GM12891 (cell line): ENCODE results near the gene ITGAX.

Source experiments
- POLR2A ChIP-seq: IDR thresholded peaks from 2 replicates; pipeline ENCODE4 v1.6.1; 2011; ENCODE audit warnings: low read depth, low read length, control low read depth
- POLR2AphosphoS5 ChIP-seq: IDR thresholded peaks from 2 replicates; pipeline ENCODE4 v1.6.1; 2011; ENCODE audit warnings: low read depth, low read length, control low read depth
- SPI1 ChIP-seq: IDR thresholded peaks from 2 replicates; pipeline ENCODE4 v1.6.1; 2011; ENCODE audit warnings: low read depth, low read length, control low read depth
- TAF1 ChIP-seq: IDR thresholded peaks from 2 replicates; pipeline ENCODE4 v1.6.1; 2011; ENCODE audit warnings: low read depth, low read length, control low read depth

- no peak for TF ChIP-seq POLR2A
- 0 out of 2 replicates have a peak, but pooled peaks have one; percentile 24 for TF ChIP-seq TAF1
- TF ChIP-seq POLR2AphosphoS5 = no peak
- TF ChIP-seq SPI1 = no peak; the same call in 1 of the 2 replicates
Measured at GRCh38 chr16:31354394-31355291, at the start of gene ITGAX.
